ENCODE measurements around the gene P2RY14.
A peak's percentile ranks its signal among the peaks of the same experiment; 100 is the strongest.

Gene P2RY14

GRCh38 chr3:151278230-151278629 lies at the start of gene P2RY14:
Gene P2RY14, minus strand, starts transcription at chr3:151278542. Its CDS starts 64,226 bp downstream, at chr3:151214316.
- DNase-seq = no peak

DNA sequence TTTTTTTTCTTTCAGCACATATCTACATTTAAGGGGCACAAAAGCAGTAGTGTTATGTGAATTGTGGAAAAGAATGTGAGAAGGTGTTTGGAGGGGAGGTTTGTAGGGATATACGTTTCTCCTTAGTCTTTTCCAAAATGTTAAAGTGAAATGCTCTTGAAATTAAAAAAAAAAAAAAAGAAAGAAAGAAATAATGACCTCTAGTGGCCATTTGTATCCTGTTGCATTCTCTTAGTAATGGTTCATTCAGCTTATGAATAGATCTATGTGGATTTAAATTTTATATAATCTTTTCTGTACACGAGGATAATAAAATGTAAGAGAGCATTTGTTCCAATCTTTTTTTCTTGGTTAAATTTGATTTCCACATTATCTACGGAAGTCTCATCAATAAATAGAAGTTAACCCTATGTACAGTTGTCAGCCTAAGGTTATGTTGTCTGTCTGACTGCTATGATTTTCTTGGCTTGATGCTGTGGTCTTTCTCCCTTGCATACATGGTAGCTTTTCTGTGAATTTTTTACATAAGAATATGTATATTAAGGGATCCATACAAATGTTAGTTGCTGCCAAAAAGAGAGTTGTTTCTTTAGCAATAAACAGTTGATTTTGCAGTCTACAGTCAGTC lies 49.3 kb upstream of the P2RY14 start:
- no peak for DNase-seq

DNA sequence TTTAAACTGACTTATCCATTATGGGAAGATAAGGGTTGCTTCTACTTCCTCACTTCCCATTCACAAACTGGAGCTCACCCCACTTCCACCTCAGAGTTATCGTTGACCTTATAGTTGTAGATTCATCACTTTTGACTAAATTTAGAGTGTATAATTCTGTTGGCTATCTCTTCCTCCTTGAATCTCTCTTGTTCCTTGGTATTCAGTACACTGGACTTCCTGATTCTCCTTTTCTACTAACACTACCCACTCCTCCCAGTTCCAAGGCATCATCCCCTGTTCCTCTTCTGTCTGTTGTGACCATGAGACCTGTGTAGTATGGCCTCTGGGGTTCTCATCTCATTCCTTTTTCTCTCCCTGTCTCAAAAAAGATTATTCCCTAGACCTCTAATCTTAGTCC lies 44.2 kb upstream of the P2RY14 start:
- no peak for DNase-seq

DNA sequence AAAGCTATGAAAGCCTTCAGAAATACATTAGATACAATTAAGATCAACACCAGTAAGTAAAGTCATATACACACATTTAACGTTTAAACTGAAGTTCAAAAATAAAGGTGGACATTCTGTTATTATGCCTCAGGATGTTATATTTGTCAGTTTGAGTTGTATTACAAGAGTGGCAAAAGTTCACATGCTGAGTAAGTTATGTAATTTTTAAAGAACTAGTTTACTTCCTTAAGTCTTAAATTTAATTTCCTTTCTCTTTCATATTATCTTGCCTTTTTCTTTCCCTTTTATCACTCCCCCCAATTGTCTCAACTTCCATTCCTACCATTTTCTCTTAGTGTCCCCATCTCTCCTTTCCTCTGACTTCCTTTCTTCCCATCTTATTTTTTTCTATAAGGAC lies 43.2 kb upstream of the P2RY14 start:
- no peak for DNase-seq

DNA sequence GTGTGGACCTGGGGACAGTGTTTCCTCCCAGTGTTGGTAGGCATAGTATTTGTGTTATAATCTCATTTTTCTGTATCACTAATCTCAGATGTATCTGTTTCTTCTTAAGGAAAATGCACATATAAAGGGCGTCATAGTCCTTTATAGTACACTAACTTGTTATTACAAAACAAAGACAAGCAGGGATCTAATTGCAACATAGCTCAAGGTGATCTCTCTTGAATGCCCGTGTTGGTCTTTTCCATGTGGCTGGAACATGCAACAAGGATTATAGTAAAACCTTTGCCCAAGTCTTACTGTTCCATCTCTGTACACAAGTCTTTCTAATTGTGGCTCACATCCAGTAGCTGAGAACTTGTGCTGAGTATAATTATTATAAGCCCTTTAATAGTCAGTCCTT lies 41.8 kb upstream of the P2RY14 start:
- DNase-seq = no peak

DNA sequence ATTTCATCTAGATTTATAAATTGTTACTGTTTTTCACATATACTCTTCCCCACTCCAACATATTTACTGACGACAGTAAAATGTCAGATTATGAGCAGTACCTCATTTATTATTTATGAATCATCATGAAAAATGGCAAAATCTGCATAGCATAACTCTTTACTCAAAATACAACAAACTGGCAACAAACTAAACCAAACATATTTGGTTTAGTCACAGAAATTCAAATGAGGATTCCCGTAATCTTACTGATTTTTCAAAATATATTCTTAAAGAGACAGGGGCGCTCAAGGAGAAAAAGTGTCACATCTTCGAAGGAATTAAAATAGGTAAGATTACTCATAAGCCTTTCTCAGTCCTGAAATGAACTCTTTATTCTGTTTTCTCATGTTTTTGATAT lies 41.3 kb upstream of the P2RY14 start:
- DNase-seq = peak; percentile 85

DNA sequence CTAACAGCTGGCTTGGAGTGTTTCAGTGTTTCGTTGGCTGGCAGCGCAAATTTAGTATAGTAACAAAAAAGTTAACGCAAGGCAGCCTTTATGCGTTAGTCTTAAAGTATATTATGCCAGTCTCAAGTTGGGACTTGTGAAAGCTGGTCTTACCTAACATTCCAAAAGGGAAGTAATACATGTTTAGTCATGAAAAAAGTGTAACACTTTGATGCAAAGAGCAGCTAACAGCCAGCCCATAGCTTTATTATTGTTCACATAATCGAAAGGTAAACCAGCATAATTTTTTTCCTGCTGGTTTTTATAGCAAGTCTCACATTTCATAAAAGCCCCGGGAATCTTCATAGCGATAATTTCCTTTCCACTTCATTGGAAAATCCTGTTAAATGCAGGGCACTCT lies 40.6 kb upstream of the P2RY14 start:
- DNase-seq = peak; percentile 20

- peak; percentile 76 for DNase-seq
Measured at GRCh38 chr3:151318313-151318712, 40.0 kb upstream of the P2RY14 start.

- DNase-seq = peak; percentile 25
Measured at GRCh38 chr3:151316267-151316991, 38.1 kb upstream of the P2RY14 start, which contains the start of gene GPR87. Gene GPR87, minus strand, starts transcription at chr3:151316820. Its CDS starts 16,720 bp downstream, at chr3:151300100.

- DNase-seq = no peak
Measured at GRCh38 chr3:151315846-151316245, 37.5 kb upstream of the P2RY14 start.

GRCh38 chr3:151315136-151315535 lies 36.8 kb upstream of the P2RY14 start:
- peak; percentile 74 for DNase-seq

GRCh38 chr3:151314593-151314992 lies 36.3 kb upstream of the P2RY14 start:
- DNase-seq = no peak

- DNase-seq = no peak
Measured at GRCh38 chr3:151314137-151314536, 35.8 kb upstream of the P2RY14 start.

DNA sequence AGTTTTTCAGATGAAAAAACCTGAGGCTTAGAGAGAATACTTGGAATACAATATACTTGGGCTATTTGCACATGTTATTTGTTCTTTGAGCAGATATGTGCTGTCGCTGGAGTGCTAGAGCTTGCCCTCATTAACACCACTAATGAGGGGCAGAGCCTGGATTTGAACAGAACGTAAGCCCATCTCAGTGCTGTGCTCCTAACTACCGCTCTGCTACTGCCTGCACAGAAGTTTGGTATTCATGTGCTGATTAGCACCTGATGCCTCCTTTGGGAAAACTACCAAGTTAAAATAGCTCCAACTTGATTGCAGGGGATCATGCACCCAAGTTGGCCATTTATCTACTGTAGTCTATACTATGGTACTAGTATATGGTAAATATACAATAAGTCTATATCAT lies 34.6 kb upstream of the P2RY14 start:
- DNase-seq = no peak

- no peak for DNase-seq
Measured at GRCh38 chr3:151309566-151309965, 31.2 kb upstream of the P2RY14 start.

- peak; percentile 39 for DNase-seq
Measured at GRCh38 chr3:151307583-151308488, 29.5 kb upstream of the P2RY14 start.

DNA sequence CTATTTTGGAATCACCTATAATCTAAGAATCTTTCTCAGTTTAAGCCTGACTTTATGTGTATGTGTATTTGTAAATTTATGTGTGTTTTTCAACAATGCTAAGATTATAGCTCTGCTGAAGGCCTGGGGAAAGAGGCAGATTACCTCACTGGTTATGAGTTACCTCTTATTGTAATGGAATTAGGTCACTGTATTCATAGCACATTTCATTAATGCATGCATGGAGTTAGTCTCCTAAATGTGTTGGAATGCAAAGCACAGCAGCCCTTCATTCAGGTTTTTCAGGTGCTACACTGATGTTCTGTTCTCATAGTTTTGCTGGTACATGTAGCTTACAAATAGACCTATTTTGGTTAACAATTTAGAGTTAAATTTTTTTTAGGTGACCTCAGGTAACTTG lies 28.8 kb upstream of the P2RY14 start:
- DNase-seq = no peak

- DNase-seq = no peak
Measured at GRCh38 chr3:151306168-151306810, 27.9 kb upstream of the P2RY14 start.

DNA sequence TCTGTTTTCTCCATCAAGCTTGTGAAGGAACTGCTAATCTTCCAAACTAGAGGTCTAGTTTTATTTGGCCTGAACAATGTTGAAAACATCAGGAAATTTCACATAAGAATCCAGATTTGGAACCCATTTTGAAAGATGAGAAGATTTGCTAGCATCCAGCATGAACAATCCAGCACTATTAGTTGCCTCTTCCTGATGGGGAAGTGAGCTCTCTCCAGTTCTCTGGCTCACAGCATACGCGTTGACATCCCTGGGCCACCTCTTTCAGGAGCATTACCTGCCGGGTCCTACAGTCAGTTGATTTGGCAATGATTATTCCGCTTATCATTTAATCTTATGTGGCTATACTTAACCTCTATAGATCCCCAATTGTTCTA lies 27.4 kb upstream of the P2RY14 start:
- no peak for DNase-seq

DNA sequence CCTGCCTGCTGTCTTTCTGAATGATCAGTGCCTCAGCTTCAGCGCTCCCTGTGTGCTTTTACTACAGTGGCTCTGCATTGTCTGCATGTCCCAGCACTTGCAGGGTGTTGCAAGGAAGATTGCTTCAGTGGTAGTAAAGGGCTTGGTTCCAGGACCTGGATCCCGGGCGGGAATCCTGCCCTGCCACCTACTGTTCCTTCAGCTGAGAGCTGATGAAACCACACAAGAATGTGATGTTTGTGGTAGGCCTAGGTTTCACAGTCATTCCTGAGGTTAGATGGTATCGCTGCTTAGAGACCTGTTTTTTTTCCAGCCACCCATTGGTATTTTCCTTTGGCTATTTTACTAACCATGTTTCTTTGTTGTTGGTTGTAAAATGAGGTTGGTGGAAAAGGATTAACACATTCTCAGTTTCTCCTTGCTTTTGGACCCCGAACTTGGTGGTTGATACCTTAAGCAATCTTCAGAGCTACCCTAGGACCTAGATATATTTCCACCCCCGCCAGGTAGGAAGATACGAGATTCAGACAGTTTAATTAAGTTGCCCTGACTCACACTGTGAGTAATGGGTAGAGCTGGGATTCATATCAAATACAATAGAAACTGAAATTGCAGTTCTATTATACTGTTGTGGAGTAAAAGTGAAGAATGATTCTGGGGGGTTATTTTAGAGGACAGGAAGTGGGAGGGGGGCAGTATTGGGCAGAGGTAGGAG lies 26.9 kb upstream of the P2RY14 start:
- DNase-seq = peak; percentile 95

DNA sequence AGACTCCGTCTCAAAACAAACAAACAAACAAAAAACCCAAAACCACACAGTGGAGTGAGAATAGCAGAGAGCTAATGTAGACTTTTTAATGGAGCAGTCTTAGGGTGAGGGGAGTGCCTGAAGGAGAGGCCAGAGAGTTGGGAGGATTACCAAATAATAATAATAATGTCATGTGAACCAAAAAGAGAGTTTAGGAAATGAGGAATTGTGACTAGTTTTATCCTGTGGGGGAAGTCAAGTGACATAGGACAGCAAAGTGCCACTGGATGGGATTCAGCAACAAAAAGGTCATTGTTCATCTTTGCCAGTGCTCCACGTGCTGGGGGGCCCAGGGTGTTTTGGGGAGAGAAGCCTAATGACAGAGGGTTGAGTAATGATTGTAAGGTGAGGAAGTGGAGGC lies 25.4 kb upstream of the P2RY14 start:
- DNase-seq = no peak

- peak; percentile 90 for DNase-seq
Measured at GRCh38 chr3:151301787-151302186, 23.4 kb upstream of the P2RY14 start.
